GM12878 (cell line): Measurements from ENCODE around the gene ZNF385C. TPM values are rescaled to one million over a fixed set of nuclear protein-coding genes. Genes with fewer than 3 reads are reported as not detected.

ENCODE experiments used
- ATAC-seq: fragments of 200-7000 bp; cut with Tn5 transposase; 3 replicates; pipeline ENCODE4 v1.9.1; 2020; ENCODE audit warnings: mild to moderate bottlenecking, moderate library complexity
- BruUV-seq: library from RNA; stranded (reverse); fragments of 400-500 nt; replicated peaks from 2 replicates; lab custom pipeline; 2021; lab: Mats Ljungman, UMichigan
- CTCF ChIA-PET: fragments of 300-600 bp; sonication (Branson Sonifier 250); formaldehyde crosslinking; extraction: SDS; loops from one replicate; lab custom pipeline; 2021; ENCODE audit warnings: inconsistent platforms; lab: Yijun Ruan, JAX
- POLR2A ChIA-PET: fragments of 350-600 bp; formaldehyde crosslinking; extraction: SDS; loops from one replicate; lab custom pipeline; 2021; ENCODE audit warnings: inconsistent platforms; lab: Charles Lee
- RAD21 ChIA-PET: fragments of 300-600 bp; sonication (Branson Sonifier 250); formaldehyde crosslinking; loops from one replicate; lab custom pipeline; 2023; ENCODE audit warnings: antibody characterized with exemption; ENCODE audit not compliant: unreplicated experiment; lab: Charles Lee
- SMC1A ChIA-PET: fragments of 300-600 bp; sonication (Branson Sonifier 250); formaldehyde crosslinking; loops from one replicate; lab custom pipeline; 2023; ENCODE audit not compliant: unreplicated experiment, uncharacterized antibody; lab: Charles Lee
- DNase-seq: peaks from one replicate; pipeline ENCODE4 v3.0.0-alpha.2; 2011; ENCODE audit warnings: low read depth, low spot score
- FAIRE-seq: peaks from 3 replicates; lab custom pipeline; 2011; peaks lifted over from hg19 to GRCh38; lab: Jason Lieb, UNC
- H2AFZ ChIP-seq: 2 replicates; pipeline ENCODE4 v1.6.0; 2011; ENCODE audit warnings: low read depth, low read length, control low read depth; ENCODE audit not compliant: control insufficient read depth
- H3K27ac ChIP-seq: 2 replicates; pipeline ENCODE4 v1.5.1; 2011; ENCODE audit warnings: control low read depth; ENCODE audit not compliant: control insufficient read depth, insufficient read depth
- H3K27me3 ChIP-seq, 2 experiments: replicated peaks in 1 of 2; 2 replicates each; pipeline versions ENCODE4 v1.6.0 to v1.6.1; 2011; ENCODE audit warnings: low read length in 1 of 2; ENCODE audit not compliant: control insufficient read depth in 2 of 2, insufficient read depth in 2 of 2
- H3K36me3 ChIP-seq, 2 experiments: 2 replicates each; pipeline ENCODE4 v1.5.1; 2011; ENCODE audit warnings: low read length in 1 of 2; ENCODE audit not compliant: control insufficient read depth in 2 of 2, insufficient read depth in 2 of 2
- H3K4me1 ChIP-seq: 2 replicates; pipeline ENCODE4 v1.6.1; 2011; ENCODE audit warnings: mild to moderate bottlenecking, low read length, moderate library complexity, mixed read lengths; ENCODE audit not compliant: control insufficient read depth, insufficient read depth
- H3K4me2 ChIP-seq: 2 replicates; pipeline ENCODE4 v1.6.0; 2011; ENCODE audit warnings: control low read depth; ENCODE audit not compliant: control insufficient read depth, insufficient read depth
- H3K4me3 ChIP-seq: fragments of 200-600 bp; sonication (generic); 2 replicates; pipeline ENCODE4 v1.5.1; 2016
- H3K79me2 ChIP-seq: 2 replicates; pipeline ENCODE4 v1.6.0; 2011; ENCODE audit warnings: low read length; ENCODE audit not compliant: control insufficient read depth, insufficient read depth
- H3K9ac ChIP-seq: 2 replicates; pipeline ENCODE4 v1.8.0; 2011; ENCODE audit warnings: low read length, control low read depth, mixed read lengths; ENCODE audit not compliant: control insufficient read depth, insufficient read depth
- H3K9me3 ChIP-seq: replicated peaks from 3 replicates; pipeline ENCODE4 v1.5.1; 2011; ENCODE audit warnings: mild to moderate bottlenecking, low read length; ENCODE audit not compliant: control insufficient read depth, insufficient read depth
- H4K20me1 ChIP-seq: 2 replicates; pipeline ENCODE4 v1.6.0; 2011; ENCODE audit not compliant: control insufficient read depth, insufficient read depth
- BACH1 ChIP-seq: fragments of 450-650 bp; IDR thresholded peaks from 2 replicates; pipeline ENCODE4 v1.6.1; 2017; ENCODE audit warnings: mild to moderate bottlenecking, borderline replicate concordance
- BHLHE40 ChIP-seq, 2 experiments: fragments of 450-650 bp in 1 of 2; IDR thresholded peaks; 2 replicates each; pipeline ENCODE4 v1.6.1; 2011 to 2017; ENCODE audit warnings: low read depth in 2 of 2, borderline replicate concordance in 1 of 2, improper control_type of control experiment in 1 of 2, low read length in 1 of 2, mild to moderate bottlenecking in 1 of 2
- CEBPZ ChIP-seq: fragments of 150-350 bp; IDR thresholded peaks from 2 replicates; pipeline ENCODE4 v1.6.1; 2016; ENCODE audit warnings: low read depth, low read length
- IKZF1 ChIP-seq: fragments of 450-650 bp; conservative IDR thresholded peaks from 2 replicates; pipeline ENCODE4 v1.6.1; 2017; ENCODE audit warnings: antibody characterized with exemption, mild to moderate bottlenecking
- MAX ChIP-seq: IDR thresholded peaks from 2 replicates; pipeline ENCODE4 v1.6.1; 2012; ENCODE audit warnings: low read depth, low read length, improper control_type of control experiment
- MTA2 ChIP-seq: fragments of 450-650 bp; IDR thresholded peaks from 2 replicates; pipeline ENCODE4 v1.6.1; 2016; ENCODE audit warnings: low read depth, mild to moderate bottlenecking, moderate library complexity
- POLR2AphosphoS5 ChIP-seq: IDR thresholded peaks from 2 replicates; pipeline ENCODE4 v1.6.1; 2011; ENCODE audit warnings: mild to moderate bottlenecking, low read length, inconsistent platforms
- SREBF2 ChIP-seq: IDR thresholded peaks from 2 replicates; pipeline ENCODE4 v1.6.1; 2012; ENCODE audit warnings: mild to moderate bottlenecking, low read length
- TBL1XR1 ChIP-seq: IDR thresholded peaks from 2 replicates; pipeline ENCODE4 v1.6.1; 2012; ENCODE audit warnings: low read depth, low read length, improper control_type of control experiment
- WGBS: methylation state at CpG from one replicate; pipeline ENCODE4 v1.1.6; 2016; ENCODE audit warnings: low lambda C conversion rate; ENCODE audit not compliant: insufficient replicate concordance, insufficient coverage; ENCODE audit errors: missing lambda C conversion rate; 5-methylcytosine and 5-hydroxymethylcytosine counted together
- in situ Hi-C: fragments of 300-500 bp; cut with MboI; formaldehyde crosslinking; loops from 9 replicates; pipeline ENCODE4 v1.14.3; 2018; ENCODE audit warnings: mixed read lengths
- intact Hi-C: fragments of 100-400 bp; cut with micrococcal nuclease; formaldehyde crosslinking; loops from one replicate; pipeline ENCODE4 v1.14.2; 2022; ENCODE audit not compliant: unreplicated experiment
- polyA plus RNA-seq, 11 experiments: library from polyadenylated mRNA; depleted of rRNA in 4 of 11; unstranded in 6 of 11; stranded (reverse) in 5 of 11; fragments of >200 nt; fragmentation: Nextera tagmentation in 4 of 11; fragmentation: Illumina TruSeq in 1 of 11; extraction: Ambion mirVana in 4 of 11; extraction: Trizol in 1 of 11; gene quantifications; 1 replicate in 1 of 11; 2 replicates in 10 of 11; pipeline versions ENCODE4 v1.2.1 to v1.2.3, GENCODE V29; 2011 to 2016; ENCODE audit warnings: inconsistent platforms in 2 of 11, missing spikeins in 2 of 11, low read depth in 1 of 11
- total RNA-seq, 4 experiments: library from RNA; depleted of rRNA in 3 of 4; stranded (reverse); fragments of >200 nt in 3 of 4; fragmentation: Illumina TruSeq in 1 of 4; extraction: Trizol in 1 of 4; gene quantifications; 2 replicates each; pipeline versions ENCODE4 v1.2.1 to v1.2.3, GENCODE V29; 2013 to 2021
- TF ChIP-seq, protein P1 (sequence below): IDR thresholded peaks from 2 replicates; pipeline ENCODE4 v1.6.1; 2011; ENCODE audit warnings: mild to moderate bottlenecking, low read depth, low read length, moderate library complexity; ENCODE audit not compliant: insufficient replicate concordance

The ZNF385C gene
- total and polyA plus RNA-seq, 10 of the 15 experiments (the other 5 are each of a cell fraction or from before 2014, with no cell fraction given) = 0.06 to 0.20 (median 0.07) TPM; not detected in 5

- H3K4me3 ChIP-seq = no peak overlapping the region
- peaks cover 22% of the 10 kb centered on the region; the same call in 1 of the 2 replicates for H4K20me1 ChIP-seq
- peaks cover 32% of the 10 kb centered on the region for H3K79me2 ChIP-seq
Measured at GRCh38 chr17:42132941-42133340, 34.7 kb upstream of the ZNF385C start.

DNA sequence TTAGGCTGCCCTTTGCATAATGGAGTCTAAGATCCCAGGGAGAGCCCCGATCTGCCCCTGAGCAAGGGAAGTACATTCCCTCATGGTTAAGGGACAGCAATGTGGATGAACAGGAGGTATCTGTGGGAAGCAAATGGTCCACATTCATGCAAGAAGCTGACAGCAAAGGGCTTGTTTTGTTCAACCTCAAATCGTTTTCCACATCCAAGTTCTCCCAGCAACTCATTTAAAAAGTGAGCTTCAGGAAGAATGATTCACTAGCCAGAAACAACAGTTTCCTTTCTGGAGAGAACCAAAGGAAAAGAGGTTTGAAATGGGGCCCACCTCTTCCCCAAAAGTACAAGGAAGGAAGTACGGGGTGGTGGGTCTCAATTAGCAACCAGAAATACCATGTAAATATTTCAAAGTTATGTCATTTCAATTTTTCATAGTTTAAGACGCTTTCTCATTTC, 33.7 kb upstream of the ZNF385C start:
- no TSS peak for BruUV-seq
- Histone ChIP-seq H4K20me1 (peaks cover 22% of the 10 kb centered on the region; the same call in 1 of the 2 replicates), H3K4me3 (no peak overlapping the region), H2AFZ (no peak overlapping the region), H3K27ac (peak overlapping the region; percentile 7; the same call in 1 of the 2 replicates), H3K9ac (no peak overlapping the region), H3K4me1 (peaks cover 25% of the 10 kb centered on the region), H3K9me3 (no peaks in the 10 kb centered on the region), H3K36me3 (peaks cover 30 to 37% of the 10 kb centered on the region in 2 experiments), H3K27me3 (no peaks in the 10 kb centered on the region), H3K79me2 (peaks cover 32% of the 10 kb centered on the region), H3K4me2 (no peak overlapping the region)
- no peak for DNase-seq
- intact Hi-C loops (no loop called here), in situ Hi-C loops (no loop called here)
- FAIRE-seq = no peak
- ChIA-PET RAD21 (no interaction called here), CTCF (interaction anchor here (1.4 to 4.3 kb wide), 3 partner anchors 13 to 168 kb away, joined by 4 to 31 read pairs (median 5); partner anchors contain the start of gene KCNH4), POLR2A (interaction anchor here (0.8 to 1.5 kb wide), 3 partner anchors 11 to 166 kb away, joined by 3 to 5 read pairs (median 3); partner anchors contain the start of genes CNP and KAT2A), SMC1A (interaction anchor here (1.0 to 1.8 kb wide), 5 partner anchors 11 to 169 kb away, joined by 3 to 6 read pairs (median 4); no protein-coding TSS in a partner anchor)
- 37% methylated on average over 4 of the region's 4 CpGs for WGBS
- ATAC-seq = no peak
- TF ChIP-seq POLR2AphosphoS5 = no peak
- TF ChIP-seq TBL1XR1 = no peak
- no peak for TF ChIP-seq MAX
- no peak for TF ChIP-seq IKZF1
- no peak for TF ChIP-seq CEBPZ
- TF ChIP-seq MTA2 = no peak
- no peak for TF ChIP-seq SREBF2

More at GRCh38 chr17:42132941-42133340, 34.7 kb upstream of the ZNF385C start:
- SMC1A ChIA-PET = interaction anchor here (1.0 to 1.4 kb wide), 4 partner anchors 17 to 49 kb away, joined by 3 to 4 read pairs (median 4); partner anchors contain the start of gene KCNH4
- no peak for FAIRE-seq
- no TSS peak for BruUV-seq
- Histone ChIP-seq H3K9ac (no peak overlapping the region), H3K9me3 (no peaks in the 10 kb centered on the region), H3K36me3 (peaks cover 26 to 34% of the 10 kb centered on the region in 2 experiments), H3K4me2 (peak overlapping the region; percentile 17; the same call in 1 of the 2 replicates), H2AFZ (no peak overlapping the region), H3K27me3 (no peaks in the 10 kb centered on the region), H3K27ac (no peak overlapping the region), H3K4me1 (peaks cover 25% of the 10 kb centered on the region)
- in situ Hi-C loops = no loop called here
- intact Hi-C loops = no loop called here
- no peak for DNase-seq
- POLR2A ChIA-PET = interaction anchor here (0.6 to 1.5 kb wide), 4 partner anchors 12 to 109 kb away, joined by 3 to 6 read pairs (median 4); partner anchors contain the start of genes GHDC and KAT2A
- RAD21 ChIA-PET = interaction anchor here (1.6 kb wide), 1 partner anchor 47 kb away, joined by 3 read pairs; no protein-coding TSS in a partner anchor
- CTCF ChIA-PET = interaction anchor here (1.3 to 4.3 kb wide), 5 partner anchors 14 to 169 kb away, joined by 4 to 31 read pairs (median 5); partner anchors contain the start of gene KCNH4
- 14% methylated on average over 3 of the region's 3 CpGs for WGBS
- peak; percentile 57 for ATAC-seq
- TF ChIP-seq, protein P1, sequence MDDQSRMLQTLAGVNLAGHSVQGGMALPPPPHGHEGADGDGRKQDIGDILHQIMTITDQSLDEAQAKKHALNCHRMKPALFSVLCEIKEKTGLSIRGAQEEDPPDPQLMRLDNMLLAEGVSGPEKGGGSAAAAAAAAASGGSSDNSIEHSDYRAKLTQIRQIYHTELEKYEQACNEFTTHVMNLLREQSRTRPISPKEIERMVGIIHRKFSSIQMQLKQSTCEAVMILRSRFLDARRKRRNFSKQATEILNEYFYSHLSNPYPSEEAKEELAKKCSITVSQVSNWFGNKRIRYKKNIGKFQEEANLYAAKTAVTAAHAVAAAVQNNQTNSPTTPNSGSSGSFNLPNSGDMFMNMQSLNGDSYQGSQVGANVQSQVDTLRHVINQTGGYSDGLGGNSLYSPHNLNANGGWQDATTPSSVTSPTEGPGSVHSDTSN = no peak
- no peak for TF ChIP-seq BACH1
- TF ChIP-seq BHLHE40 (IDR thresholded peaks at IDR 0.05; ENCODE audit: borderline replicate concordance in 1 of 2, low read depth in 2 of 2, low read length in 1 of 2) = peak in 1 of 2 experiments; percentile 4; a peak in 1 of 4 replicates
